SK-N-SH treated with all-trans-retinoic acid at 6 μM for 48 hours (cell line): ENCODE measurements around the gene ARMC2.

Experiments
- BACH2 ChIP-seq: fragments of 250-450 bp; sonication (Bioruptor Pico); IDR thresholded peaks from 2 replicates; pipeline ENCODE4 v1.9.0; 2021; ENCODE audit warnings: mild to moderate bottlenecking, borderline replicate concordance
- RARB ChIP-seq: fragments of 250-450 bp; sonication (Bioruptor Pico); IDR thresholded peaks from 2 replicates; pipeline ENCODE4 v1.8.0; 2021; ENCODE audit warnings: mild to moderate bottlenecking, moderate library complexity
- TCF4 ChIP-seq: fragments of 250-450 bp; sonication (Bioruptor Pico); IDR thresholded peaks from 2 replicates; pipeline ENCODE4 v1.8.0; 2021; ENCODE audit warnings: mild to moderate bottlenecking, moderate library complexity, borderline replicate concordance
- TF ChIP-seq, protein P1 (sequence below): fragments of 250-450 bp; sonication (Bioruptor Pico); IDR thresholded peaks from 2 replicates; pipeline ENCODE4 v1.8.0; 2020; ENCODE audit warnings: mild to moderate bottlenecking, moderate library complexity, borderline replicate concordance

DNA sequence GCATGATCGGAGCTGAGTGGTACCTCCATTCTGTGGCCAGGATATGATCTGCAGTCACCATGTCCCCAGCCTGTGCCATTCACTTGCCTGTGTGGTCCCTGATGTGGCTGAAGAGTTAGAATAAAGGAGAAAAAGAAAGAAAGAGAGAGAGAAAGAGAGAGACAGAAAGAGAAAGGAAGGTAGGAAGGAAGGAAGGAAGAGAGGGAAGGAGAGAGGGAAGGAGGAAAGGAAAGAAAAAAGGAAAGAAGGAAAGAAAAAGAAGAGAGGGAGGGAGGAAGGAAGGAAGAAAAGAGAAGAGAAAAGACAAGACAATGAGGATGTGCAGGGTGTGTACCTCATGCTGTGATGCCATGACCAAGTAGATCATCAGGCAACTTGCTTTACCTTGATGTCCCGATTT lies 22.1 kb downstream of the ARMC2 start:
- TF ChIP-seq RARB (no peak), TCF4 (CRISPR knock-in tag) (no peak), BACH2 (no peak)
- TF ChIP-seq, protein P1, sequence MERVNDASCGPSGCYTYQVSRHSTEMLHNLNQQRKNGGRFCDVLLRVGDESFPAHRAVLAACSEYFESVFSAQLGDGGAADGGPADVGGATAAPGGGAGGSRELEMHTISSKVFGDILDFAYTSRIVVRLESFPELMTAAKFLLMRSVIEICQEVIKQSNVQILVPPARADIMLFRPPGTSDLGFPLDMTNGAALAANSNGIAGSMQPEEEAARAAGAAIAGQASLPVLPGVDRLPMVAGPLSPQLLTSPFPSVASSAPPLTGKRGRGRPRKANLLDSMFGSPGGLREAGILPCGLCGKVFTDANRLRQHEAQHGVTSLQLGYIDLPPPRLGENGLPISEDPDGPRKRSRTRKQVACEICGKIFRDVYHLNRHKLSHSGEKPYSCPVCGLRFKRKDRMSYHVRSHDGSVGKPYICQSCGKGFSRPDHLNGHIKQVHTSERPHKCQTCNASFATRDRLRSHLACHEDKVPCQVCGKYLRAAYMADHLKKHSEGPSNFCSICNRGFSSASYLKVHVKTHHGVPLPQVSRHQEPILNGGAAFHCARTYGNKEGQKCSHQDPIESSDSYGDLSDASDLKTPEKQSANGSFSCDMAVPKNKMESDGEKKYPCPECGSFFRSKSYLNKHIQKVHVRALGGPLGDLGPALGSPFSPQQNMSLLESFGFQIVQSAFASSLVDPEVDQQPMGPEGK (CRISPR knock-in tag) = no peak
